NCI-H2196 (cell line): Measurements from ENCODE around the gene ELP2.
A peak's percentile ranks its signal among the peaks of the same experiment; 100 is the strongest.
"Not testable (repeated sequence)": the region's sequence is repeated elsewhere in the genome, so short reads cannot be mapped to it uniquely, and the experiment has no call there.

Experiments
- DNase-seq: peaks from one replicate; lab custom pipeline; 2025; ENCODE audit not compliant: unreplicated experiment; lab: John Stamatoyannopoulos, UW

Gene ELP2

DNA sequence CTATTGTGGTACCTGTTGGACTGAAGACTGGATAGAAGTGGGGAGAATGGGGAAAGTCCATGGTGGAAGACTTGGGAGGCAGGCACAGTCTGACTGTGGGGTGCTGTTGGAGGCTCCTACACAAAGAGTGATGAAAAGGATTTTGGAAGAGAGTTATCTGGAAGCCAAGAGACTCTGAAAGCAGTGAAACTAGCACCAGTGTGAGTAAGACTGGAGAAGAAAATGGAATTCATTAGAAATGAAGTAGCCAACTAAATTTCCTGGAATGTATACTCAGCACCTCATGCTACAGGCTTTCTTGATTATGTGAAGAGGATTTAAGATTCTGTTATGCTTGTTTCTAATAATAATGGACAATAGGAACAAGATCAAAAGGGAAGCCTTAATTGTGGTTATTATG lies 27.7 kb downstream of the ELP2 start:
- DNase-seq: no peak

DNA sequence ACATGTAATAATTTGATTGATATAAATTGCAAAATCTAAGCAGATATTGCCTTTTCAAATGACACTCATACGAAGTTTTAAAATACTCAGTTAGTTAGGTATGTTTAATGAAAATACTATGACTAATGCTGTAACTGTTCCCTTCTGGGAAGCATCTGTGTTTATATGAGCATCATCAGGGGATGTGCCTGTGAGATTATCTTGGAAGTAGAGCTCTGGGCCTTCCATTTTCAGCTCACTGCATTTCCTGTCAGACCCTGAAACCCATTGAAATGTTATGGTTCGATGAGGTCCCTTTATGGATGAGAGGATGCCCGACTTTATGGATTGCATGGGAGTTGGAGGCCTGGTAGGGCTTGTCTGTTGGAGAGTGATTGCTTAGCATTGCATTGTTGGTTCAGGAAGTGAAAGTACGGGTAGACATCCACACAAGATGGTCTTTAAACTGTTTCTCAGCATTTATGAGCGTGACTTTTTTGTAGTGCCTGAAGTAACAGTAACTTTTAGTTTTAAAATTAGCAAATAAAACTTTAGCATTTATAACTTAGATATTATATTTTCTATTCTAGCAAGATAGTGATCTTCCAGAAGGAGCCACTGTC lies 28.7 kb downstream of the ELP2 start:
- DNase-seq: no peak

DNA sequence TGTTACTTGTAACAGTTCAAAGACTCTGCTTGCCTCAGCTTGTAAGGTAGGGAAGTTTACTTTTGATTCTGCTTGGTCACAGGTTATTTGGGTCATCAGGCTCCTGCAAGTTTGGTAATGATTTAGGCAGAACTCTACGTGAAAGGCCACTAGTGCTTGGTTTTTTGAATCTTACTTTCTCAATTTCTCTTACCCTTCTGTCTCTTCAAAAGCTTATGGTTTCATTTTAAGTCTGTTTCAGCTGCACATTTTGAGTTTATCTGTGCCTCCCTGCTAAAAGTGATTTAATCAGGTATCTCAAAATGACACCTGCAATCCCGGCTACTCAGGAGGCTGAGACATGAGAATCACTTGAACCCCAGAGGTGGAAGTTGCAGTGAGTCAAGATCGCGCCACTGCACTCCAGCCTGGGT lies 31.3 kb downstream of the ELP2 start:
- no peak for DNase-seq

DNA sequence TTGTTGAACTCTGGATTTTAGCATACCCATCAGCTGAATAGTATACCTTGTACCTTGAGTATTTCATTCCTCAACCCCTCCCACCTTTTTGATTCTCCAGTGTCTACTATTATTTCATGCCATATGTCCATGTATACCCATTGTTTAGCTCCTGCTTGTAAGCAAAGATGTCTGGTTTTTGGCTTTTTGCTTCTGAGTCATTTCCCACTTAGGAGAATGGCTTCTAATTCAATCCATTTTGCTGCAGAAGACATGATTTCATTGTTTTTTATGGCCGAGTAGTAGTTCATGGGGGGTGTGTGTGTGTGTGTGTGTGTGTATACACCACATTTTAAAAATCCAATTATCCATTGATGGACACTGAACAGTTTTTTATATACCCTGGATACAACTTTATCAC lies 33.3 kb downstream of the ELP2 start:
- DNase-seq: no peak

DNA sequence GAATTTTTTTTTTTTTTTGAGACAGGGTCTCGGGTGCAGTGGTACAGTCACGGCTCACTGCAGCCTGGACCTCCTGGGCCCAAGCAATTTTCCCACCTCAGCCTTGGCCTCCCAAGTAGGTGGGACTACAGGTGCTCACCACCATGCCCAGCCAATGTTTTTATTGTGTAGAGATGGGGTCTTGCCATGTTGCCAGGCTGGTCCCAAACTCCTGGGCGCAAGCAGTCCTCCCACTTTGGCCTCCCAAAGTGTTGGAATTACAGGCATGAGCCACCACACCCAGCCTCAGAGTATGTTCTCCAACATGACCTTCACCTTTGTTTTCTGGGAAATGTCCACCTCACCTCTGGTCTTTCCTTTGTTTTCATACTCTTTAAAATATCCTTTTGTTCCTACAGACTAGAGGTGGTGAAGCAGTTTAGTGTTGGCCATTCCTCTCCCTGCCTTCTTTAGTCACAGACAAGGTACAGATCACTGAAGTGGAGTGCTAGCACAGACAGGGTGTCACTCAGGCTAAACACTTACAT lies 38.1 kb downstream of the ELP2 start:
- no peak for DNase-seq

DNA sequence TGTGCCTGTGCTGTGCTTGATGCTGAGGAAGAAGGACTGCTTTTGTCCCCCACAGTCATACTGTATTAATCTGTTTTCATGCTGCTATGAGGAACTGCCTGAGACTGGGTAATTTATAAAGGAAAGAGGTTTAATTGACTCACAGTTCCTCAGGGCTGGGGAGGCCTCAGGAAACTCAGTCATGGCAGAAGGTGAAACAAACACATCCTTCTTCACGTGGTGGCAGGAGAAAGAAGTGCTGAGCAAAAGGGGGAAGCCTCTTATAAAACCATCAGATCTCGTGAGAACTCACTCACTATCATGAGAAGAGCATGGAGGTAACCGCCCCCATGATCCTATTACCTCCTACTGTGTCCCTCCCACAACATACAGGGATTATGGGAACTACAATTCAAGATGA lies 38.6 kb downstream of the ELP2 start:
- not testable (repeated sequence) for DNase-seq

DNA sequence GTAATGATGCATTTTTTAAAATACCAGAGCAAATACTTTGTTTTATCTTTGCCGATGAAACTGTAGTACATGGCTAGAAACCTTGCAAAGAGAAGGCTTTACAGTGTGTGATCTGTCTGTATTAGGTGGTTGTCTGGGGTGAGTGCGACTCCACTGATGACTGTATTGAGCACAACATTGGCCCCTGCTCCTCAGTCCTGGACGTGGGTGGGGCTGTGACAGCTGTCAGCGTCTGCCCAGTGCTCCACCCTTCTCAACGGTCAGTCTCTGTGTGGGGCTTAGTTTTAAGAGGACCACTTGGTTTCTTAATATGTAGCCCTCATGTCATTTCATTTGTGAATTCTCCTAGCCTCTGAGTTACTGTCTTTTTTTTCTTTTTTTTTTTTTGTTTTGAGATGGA lies 40.2 kb downstream of the ELP2 start:
- no peak for DNase-seq

DNA sequence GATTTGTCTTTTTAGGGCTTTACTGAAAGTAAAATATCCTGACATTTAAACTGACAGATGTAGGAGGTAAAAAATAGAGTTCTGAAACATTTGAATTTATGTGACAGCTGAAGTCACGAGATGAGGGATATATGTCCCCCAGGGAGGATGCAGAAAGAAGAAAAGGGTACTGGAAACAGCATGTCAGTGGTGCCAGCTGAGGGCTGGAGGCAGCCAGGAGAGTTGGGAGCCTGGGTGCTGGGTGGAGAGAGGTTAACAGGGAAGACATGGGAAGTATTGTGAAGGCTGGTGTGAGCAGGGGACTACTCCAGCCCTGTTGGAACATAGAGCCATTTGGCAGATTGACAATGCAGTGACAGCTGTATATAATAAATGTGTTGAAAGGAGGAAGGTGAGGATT lies 45.8 kb downstream of the ELP2 start:
- DNase-seq: no peak

DNA sequence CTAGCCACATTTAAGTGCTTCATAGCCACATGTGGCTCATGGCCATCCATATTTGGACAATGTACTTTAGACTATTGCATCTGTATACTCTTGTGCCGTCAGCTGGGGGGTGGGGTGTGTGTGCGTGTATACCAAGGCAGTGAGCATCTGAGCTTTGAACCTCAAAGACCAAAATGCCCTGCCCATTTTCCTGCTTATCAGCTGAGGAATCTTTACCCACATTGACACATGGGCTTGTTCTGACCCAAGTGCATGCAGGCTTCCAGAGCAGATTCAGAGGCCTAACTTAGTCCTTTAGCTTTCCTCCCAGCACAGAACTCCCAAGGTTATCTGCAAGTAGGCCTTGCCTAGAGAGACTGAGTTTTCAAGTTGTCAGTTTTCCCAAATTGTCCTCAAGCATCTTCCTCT lies 46.5 kb downstream of the ELP2 start:
- DNase-seq: no peak

DNA sequence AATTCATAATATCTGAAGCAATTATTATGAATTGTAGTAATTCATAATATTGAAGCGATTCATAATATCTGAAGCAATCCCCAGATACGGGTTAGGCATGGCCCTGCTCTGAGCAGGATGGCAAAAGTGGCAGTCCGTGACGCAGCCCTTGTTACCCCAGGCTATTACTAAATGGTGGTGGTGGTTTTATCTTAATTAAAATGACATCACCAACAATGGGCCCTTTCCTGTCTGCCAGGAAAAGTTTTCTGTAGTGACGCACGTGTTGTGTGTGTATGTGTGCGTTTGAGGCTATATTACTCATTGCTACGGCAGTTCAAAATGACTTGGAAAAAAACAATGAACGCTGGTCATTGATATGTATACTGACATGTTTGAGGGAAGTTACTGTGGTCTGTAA lies 47.0 kb downstream of the ELP2 start:
- no peak for DNase-seq

DNA sequence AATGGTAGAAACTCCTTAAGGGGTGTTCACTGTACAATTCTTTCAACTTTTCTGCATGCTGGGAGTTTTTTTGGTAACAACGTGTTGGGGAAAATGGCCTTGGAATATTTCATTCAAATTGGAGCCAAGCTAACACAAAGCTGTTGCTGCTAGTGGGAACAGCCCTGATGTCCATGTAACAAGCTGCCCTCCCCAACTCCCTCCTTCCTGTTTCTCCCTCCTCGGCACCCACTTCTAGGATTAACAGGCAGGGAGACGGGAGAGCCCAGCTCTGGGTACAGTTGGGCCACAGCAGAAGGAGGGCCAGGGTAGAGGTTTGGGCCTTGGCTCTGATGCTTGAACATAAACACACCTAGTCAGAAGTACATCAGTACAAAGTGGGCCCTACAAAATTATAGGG lies 48.2 kb downstream of the ELP2 start:
- DNase-seq: no peak

DNA sequence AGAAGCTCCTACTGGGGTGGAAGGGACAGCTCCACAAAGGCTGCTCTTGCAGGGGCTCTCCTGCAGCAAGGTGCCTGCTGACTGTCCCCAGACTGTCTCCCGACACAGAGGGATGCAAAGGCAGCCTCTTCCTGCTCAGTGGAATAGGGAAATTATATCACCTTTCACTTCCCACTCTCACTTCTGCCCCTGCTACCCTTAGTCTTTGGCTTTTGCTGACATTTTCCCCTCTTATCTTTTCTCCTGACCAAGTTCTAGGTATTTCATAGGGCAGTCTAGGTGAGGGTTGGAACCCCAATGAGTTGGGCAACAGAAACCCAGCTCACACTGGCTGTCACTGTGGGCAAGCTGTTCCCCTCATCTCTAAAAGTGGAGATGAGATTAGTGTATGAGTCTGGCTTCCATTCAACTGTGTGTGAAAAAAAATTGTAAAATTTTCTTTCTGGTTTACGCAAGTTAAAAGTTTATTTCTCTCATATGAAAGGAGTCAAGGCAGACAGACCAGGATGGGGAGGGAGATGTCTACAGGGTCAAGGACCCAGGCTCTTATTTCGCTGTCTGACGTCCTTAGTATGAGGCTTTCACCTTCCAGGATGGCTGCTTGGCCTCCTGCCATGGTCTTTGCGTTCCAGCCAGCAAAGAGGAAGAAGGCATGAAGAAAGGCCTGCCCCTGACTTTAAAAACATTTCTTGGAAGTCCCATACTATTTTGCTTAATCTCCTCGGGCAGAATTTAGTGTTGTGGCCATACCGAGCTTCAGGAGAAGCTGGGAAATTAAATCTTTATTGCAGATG lies 50.1 kb downstream of the ELP2 start:
- DNase-seq: no peak

DNA sequence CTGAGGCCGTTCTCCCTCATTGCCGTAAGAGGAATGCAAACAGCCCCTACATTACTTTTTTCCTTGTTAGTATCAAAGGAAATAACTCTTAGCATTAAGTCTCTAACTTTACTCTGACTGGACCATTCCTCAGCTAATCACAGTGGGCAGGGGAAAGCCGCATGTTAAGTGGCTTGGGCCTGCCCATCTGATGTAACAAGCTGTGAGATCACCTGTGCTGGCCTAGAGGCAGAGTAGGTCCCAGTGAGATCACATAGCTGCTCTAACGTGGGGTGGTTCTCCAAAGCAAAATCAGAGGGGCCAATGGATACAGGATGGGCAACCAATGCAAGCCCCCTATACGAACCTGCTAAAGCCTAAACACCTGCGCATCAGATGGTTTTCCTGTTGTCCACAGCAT lies 51.7 kb downstream of the ELP2 start:
- no peak for DNase-seq

DNA sequence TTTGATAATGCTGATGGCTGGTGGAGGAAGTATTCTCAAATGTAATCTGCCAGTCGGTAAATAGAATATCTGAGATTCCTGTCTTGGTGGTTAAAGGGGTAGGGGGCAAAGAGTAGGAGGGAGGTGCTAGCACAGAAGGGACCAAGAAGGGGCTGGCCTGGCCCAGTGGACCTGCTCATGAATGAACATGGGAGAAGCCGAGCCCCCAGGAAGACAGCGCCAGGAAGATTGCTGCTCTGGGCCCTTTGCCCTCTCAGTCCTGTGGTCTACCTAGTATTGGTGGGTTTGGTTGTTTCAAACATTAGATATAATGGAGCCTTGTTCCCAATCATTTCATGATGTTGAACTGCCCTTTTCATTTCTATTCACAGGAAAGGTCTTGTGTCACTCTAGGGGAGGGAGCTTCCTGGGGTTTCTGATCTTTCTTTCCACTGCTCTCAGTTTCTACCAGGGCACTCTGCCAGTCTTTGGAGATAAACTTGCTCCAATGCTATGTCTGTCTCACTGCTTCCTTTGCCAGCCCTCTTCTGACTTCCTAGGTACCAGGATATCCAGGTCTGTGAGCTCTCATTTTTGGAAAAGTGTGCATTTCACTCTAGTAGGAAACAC lies 52.3 kb downstream of the ELP2 start:
- DNase-seq: no peak

DNA sequence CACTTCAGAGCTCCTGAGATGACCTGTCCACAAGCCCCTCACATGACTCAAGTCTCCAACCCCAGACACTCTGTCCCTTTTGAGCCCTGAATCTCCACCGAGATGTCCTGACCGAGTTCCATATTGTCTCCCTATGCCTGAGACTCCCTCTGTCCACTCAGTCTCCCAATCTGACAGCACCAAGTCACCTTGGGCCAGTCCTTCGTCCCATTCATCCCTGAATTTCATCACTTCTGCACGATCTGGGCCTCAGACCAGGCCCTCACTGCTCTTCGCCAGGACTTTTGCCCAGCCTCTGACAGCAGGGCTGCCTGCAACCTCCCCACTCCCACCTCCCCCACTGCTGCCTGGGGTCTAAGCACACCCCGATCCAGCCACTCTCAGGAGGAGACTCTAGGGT lies 53.3 kb downstream of the ELP2 start:
- no peak for DNase-seq

DNA sequence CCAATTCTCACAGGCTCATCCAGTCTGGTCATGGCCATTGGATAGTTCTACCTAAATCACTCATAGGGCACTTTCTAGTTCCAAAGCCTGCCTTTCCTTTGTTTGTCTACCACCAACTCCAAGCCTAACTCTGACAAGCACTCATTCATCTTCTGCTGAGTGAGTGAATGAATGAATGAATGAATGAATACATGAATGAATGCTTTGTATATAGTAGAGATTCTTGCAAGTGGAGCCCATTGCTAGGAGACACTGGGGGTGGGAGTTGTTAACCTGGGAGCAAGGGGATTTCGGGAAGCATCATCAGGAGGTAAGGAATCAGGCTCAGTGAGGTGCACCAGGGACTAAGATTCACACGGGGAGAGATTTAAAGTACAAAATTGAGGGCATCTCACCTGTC lies 54.3 kb downstream of the ELP2 start:
- DNase-seq: no peak

DNA sequence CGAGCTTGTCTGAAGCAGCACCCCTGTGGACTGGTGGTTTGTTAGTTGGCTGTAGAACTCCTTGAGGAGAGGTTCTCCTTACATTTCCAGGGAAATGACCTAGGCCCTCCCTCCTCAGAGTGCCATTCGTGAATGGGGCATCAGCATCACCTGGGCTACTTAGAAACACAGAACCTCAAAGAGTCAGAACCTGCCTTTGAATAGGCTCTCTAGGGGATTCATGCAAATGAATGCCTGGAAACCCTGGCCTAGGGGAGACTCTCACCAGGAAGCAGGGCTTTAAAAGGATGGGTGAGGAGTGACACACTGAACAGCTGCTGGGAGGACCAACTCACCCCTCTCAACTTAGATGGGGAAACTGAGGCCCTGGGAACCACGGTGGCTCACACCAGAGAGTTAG lies 55.5 kb downstream of the ELP2 start:
- DNase-seq: no peak

DNA sequence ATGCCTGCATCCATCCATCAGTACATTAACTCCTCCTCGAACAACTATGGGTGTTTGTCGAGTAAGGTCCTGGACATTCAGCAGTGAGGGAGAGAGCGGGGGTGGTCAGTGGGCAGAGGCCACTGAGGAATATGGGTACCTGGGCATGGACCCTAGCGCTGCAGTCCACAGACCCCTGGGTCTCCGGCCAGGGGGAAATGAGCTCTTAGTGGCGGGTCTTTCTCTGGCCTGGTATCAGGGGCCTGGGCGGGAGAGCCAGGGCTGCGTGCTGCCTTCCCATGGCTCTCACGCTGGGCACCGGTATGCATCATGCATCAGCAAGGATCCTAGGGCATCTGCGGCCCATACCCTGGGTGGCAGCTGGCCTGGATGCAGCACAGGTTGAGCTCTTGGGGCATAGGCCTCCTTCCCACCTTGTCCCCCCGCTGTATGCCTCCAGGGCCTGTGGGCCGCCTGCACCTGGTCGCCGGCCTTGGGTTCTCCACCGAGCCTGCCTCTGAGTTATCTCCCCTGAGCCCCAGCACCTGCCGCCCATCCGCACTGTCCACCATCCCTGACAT lies 56.3 kb downstream of the ELP2 start:
- no peak for DNase-seq

DNA sequence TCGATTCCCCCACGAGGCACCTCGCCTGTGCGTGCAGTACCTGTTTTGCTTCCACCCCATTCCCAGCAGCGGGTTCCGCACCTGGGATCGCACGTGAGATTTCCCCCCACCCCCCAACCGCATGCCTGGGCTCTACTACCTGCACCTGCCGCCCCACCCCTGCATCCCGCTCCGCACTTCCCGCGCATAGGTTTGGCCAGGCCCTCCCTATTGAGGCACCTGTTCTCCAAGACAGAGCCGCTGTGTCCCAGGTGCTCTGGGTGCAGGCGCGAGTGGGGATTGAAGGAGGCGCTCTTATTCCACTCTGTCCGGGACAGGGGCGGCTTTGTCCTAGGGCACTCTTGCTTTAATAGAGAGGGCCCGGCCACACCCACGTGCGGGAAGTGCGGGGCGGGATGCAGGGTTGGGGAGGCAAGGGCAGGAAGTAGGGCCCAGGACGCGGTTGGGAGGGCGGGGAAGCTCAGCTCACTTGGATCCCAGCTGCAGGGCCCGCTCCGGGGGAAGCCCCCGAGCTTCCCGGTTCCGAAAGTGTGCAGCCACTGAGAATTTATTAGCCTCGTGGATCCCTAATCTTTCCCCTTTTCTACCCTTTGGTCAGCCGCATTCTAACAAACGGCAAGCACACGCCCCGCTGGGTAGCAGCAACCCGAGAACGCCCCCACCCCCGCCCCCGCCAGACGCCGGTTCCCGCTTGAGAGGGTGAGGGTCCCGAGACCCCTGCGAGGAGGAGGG lies 56.9 kb downstream of the ELP2 start:
- no peak for DNase-seq

DNA sequence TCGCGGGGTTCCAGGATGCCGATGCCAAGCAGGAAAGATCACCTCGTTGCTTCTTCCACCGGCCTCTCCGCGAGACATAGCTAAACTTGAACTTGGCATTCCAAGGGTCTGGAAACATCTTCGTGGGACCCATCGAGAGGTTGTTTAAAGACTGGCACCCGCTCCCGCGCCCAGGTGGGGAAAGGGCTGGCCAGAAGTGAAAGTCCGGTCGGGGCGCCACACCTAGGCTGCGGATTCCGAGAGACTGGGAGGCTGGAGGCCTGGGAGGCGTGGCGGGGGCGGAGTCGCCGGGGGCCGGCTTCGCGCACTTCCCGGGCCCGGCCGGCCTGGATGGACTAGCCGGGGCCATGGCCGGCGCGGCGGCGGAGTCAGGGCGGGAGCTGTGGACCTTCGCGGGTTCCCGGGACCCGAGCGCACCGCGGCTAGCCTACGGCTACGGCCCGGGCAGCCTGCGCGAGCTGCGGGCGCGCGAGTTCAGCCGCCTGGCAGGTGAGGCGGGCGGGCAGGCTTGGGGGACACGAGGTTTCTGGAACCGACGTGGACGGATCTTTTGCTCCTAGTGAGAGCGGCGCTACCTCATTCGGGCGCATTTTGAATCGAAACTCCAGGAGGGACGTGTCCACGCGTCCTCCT lies 57.6 kb downstream of the ELP2 start, which contains the start of gene MOCOS:
MOCOS (plus strand) TSS at position 305 of the 633 bp plus-strand sequence; CDS start at position 348, 43 bp downstream.
- DNase-seq: peak; percentile 54
